ENCODE data around the gene AIG1.
"Not testable (repeated sequence)": the region's sequence is repeated elsewhere in the genome, so short reads cannot be mapped to it uniquely, and the experiment has no call there.

DNA sequence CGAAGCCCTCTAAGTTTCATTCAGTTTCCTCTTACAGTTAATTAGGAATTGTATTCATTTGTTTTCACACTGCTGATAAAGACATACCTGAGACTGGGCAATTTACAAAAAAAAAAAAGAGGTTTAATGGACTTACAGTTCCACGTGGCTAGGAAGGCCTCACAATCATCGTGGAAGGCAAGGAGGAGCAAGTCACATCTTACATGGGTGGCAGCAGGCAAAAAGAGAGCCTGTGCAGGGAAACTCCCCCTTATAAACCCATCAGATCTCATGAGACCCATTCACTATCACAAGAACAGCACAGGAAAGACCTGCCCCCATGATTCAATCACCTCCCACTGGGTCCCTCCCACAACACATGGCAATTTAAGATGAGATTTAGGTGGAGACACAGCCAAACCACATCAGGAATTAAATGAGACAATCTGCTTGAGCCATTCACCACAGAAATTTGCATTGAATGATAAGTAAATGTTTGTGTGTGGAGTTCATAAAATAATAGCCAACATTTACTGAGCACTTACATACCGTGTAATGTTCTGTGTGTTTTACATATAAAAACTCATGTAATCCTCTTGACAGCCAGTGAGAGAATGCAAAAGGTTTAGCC, 185.6 kb downstream of the AIG1 start:
- TF ChIP-seq POLR2A (IDR thresholded peaks at IDR 0.05; ENCODE audit: low read depth, low read length); POLR2AphosphoS5 (IDR thresholded peaks at IDR 0.05; ENCODE audit: low read depth, low read length); TAF1 (IDR thresholded peaks at IDR 0.05; ENCODE audit: borderline replicate concordance, low read depth, low read length): not testable (repeated sequence)

All from GM12892 (cell line).